ENCODE results near the gene NRIP1.

NRIP1 gene

GRCh38 chr21:15053500-15053899 lies 11.3 kb downstream of the NRIP1 start:
- TF ChIP-seq, protein P1, sequence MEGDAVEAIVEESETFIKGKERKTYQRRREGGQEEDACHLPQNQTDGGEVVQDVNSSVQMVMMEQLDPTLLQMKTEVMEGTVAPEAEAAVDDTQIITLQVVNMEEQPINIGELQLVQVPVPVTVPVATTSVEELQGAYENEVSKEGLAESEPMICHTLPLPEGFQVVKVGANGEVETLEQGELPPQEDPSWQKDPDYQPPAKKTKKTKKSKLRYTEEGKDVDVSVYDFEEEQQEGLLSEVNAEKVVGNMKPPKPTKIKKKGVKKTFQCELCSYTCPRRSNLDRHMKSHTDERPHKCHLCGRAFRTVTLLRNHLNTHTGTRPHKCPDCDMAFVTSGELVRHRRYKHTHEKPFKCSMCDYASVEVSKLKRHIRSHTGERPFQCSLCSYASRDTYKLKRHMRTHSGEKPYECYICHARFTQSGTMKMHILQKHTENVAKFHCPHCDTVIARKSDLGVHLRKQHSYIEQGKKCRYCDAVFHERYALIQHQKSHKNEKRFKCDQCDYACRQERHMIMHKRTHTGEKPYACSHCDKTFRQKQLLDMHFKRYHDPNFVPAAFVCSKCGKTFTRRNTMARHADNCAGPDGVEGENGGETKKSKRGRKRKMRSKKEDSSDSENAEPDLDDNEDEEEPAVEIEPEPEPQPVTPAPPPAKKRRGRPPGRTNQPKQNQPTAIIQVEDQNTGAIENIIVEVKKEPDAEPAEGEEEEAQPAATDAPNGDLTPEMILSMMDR (IDR thresholded peaks at IDR 0.05; ENCODE audit: borderline replicate concordance, insufficient read depth, low read depth, low read length): no peak

GRCh38 chr21:15052459-15052763 lies 12.4 kb downstream of the NRIP1 start:
- H3K4me3 ChIP-seq (ENCODE audit: low read depth, low read length): no peak overlapping the region

More at GRCh38 chr21:15053500-15053899, 11.3 kb downstream of the NRIP1 start:
- H3K4me3 ChIP-seq (ENCODE audit: low read depth, low read length): no peak overlapping the region

DNA sequence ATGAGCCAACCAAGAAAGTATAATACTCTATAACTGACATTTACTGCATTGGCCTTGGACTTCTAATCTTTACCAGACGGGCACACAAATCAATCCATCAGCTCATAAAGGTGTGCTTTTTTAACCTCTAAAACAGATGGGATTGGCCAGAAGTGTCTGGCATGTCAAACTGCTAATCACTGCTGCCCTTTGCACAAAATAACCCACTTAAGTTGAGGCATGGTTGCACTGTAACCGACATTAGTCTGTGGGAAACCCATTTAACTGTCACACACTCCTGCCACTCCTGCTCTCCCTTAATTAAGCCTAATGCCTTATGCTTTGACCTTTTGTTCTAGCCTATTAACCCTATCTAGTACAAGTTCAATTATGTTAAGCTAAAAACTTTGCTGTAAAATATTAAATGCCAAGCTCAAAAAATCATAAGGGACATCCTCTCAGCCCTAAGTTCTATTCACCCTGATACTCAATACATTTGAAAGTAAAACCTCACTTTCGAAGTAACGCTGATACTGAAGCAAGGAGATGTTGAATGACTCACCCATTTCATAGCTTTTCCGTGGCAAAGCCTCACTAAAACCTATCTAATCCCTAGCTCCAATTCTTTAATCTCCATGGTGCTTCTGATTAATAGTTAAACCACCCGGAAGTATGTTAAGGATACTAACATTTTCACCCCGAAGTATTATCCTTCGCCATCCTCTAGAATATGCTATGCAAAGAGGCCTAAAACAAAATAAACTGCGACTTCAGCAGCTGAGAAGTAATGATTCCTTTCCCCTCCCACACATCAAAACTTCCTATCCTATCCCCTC lies 12.9 kb downstream of the NRIP1 start:
- peak overlapping the region; percentile 3 for H3K4me3 ChIP-seq (ENCODE audit: low read depth, low read length)
- TF ChIP-seq, protein P1 (IDR thresholded peaks at IDR 0.05; ENCODE audit: borderline replicate concordance, insufficient read depth, low read depth, low read length): no peak

More at GRCh38 chr21:15052459-15052763, 12.4 kb downstream of the NRIP1 start:
- TF ChIP-seq, protein P1 (IDR thresholded peaks at IDR 0.05; ENCODE audit: borderline replicate concordance, insufficient read depth, low read depth, low read length): no peak

DNA sequence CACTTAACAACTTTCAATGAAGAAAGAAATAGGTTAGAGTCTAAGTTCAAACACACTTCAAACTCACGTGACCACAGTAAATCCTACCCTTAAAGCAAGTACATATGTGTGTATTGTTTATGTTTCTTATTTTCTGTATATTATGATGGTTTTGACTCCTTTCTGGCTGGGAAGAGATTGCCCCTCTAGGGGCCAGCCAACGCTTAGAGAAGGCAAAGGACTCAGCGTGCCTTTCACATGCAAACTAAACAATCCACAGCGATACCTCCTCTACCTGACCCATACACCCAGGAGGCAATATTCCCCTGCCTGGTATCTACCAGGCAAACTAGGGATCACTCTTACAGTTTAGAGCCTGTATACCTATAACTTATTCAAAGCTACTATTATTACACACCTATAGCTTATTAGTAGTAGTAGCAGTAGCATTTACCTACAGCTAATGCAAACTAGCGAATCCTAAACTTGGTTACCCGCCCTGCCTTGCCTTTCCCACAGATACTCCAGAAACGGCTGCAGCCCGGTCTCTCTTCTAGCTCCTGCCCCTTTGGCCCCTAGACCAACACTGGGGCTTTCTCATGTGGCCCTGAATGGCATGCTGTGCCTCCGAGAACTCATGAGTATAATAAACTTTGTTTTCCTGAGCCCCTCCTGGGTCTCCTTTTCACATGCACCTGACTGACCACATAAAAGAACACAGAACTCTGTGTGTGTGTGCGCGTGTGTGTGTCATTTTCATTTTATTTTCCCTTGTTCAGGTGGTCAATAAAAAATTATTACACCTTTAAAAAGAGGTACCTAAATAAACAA lies 14.0 kb downstream of the NRIP1 start:
- no peak overlapping the region for H3K4me3 ChIP-seq (ENCODE audit: low read depth, low read length)
- TF ChIP-seq, protein P1 (IDR thresholded peaks at IDR 0.05; ENCODE audit: borderline replicate concordance, insufficient read depth, low read depth, low read length): no peak

DNA sequence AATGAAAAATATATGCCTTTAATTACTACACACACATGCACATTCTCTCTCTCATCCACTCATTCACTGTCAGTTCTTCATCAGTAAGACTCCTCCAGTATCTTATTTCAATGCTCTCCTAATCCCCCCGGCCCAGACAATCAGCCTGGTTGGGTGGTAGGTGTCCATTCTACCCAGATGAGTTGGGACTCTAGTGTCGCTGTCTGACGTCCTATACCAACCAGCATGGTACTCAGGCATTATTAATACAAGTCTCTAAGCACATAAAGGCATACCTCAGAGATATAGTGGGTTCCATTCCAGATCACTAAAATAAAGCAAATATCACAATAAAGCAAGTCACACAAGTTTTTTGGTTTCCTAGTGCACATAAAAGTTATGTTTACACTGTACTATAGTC lies 19.8 kb downstream of the NRIP1 start:
- TF ChIP-seq, protein P1 (IDR thresholded peaks at IDR 0.05; ENCODE audit: borderline replicate concordance, insufficient read depth, low read depth, low read length): no peak
- no peak overlapping the region for H3K4me3 ChIP-seq (ENCODE audit: low read depth, low read length)

DNA sequence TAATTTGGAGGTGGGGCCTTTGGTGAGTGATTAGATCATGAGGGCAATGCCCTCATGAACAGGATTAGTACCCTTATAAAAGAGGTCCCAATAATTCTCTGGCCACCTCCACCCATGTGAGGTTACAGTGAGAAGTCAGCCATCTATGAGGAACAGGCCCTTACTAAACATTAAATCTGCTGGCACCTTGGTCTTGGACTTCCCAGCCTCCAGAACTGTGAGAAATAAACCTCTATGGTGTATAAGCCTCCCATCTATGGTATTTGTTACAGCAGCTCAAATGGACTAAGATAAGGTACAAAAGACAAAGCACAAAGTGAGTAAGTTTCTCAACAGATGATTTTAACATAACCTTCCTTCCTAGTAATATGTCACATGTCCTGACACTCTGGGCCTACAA lies 22.3 kb downstream of the NRIP1 start:
- H3K4me3 ChIP-seq (ENCODE audit: low read depth, low read length): no peak overlapping the region
- TF ChIP-seq, protein P1 (IDR thresholded peaks at IDR 0.05; ENCODE audit: borderline replicate concordance, insufficient read depth, low read depth, low read length): no peak
